Measurements from ENCODE around the gene GOLGB1. TPM values are rescaled to one million over a fixed set of nuclear protein-coding genes. Genes with fewer than 3 reads are reported as not detected.

Gene GOLGB1
- total RNA-seq, 1 experiment from 2014 or later: 31.5 TPM

- H3K36me3 ChIP-seq (ENCODE audit: control insufficient read depth, insufficient read depth, low read length): no peaks in the 10 kb centered on the region
- POLR2A ChIA-PET: no interaction called here
- no peak for TF ChIP-seq CTCF (IDR thresholded peaks at IDR 0.05; ENCODE audit: insufficient read depth in 1 of 2, low read depth in 1 of 2, low read length in 1 of 2, severe bottlenecking in 1 of 2, unreplicated experiment in 1 of 2)
- Mint-ChIP-seq H3K4me1 (ENCODE audit: low read depth, unreplicated experiment) (peaks cover 6% of the 10 kb centered on the region), H3K27ac (ENCODE audit: unreplicated experiment) (no peak overlapping the region), H3K36me3 (ENCODE audit: insufficient read depth, unreplicated experiment) (no peaks in the 10 kb centered on the region), H3K4me3 (ENCODE audit: unreplicated experiment) (no peak overlapping the region), H3K9me3 (ENCODE audit: unreplicated experiment) (no peaks in the 10 kb centered on the region), H3K27me3 (ENCODE audit: insufficient read depth, unreplicated experiment) (no peaks in the 10 kb centered on the region)
- CTCF ChIA-PET: no interaction called here
- H3K4me3 ChIP-seq (ENCODE audit: low read depth, low read length): no peak overlapping the region
- no peak for DNase-seq
- H3K4me1 ChIP-seq: no peaks in the 10 kb centered on the region
- BruUV-seq (replicated peaks): no TSS peak
- no peaks in the 10 kb centered on the region for H3K9me3 ChIP-seq
- H3K27me3 ChIP-seq (replicated peaks; ENCODE audit: control insufficient read depth, insufficient read depth, low read length): no peaks in the 10 kb centered on the region
- intact Hi-C loops (cut with micrococcal nuclease; ENCODE audit: unreplicated experiment): no loop called here
Measured at GRCh38 chr3:121654493-121655385, 94.8 kb downstream of the GOLGB1 start.

- intact Hi-C loops (cut with micrococcal nuclease; ENCODE audit: unreplicated experiment): no loop called here
- no peaks in the 10 kb centered on the region for H3K27me3 Mint-ChIP-seq (ENCODE audit: insufficient read depth, unreplicated experiment)
- ChIA-PET POLR2A (no interaction called here), CTCF (no interaction called here)
- Histone ChIP-seq H3K27me3 (replicated peaks; ENCODE audit: control insufficient read depth, insufficient read depth, low read length) (no peaks in the 10 kb centered on the region), H3K4me1 (no peaks in the 10 kb centered on the region), H3K4me3 (ENCODE audit: low read depth, low read length) (no peak overlapping the region), H3K9me3 (no peaks in the 10 kb centered on the region), H3K36me3 (ENCODE audit: control insufficient read depth, insufficient read depth, low read length) (no peaks in the 10 kb centered on the region)
- H3K9me3 Mint-ChIP-seq (ENCODE audit: unreplicated experiment): no peaks in the 10 kb centered on the region
- peaks cover 2% of the 10 kb centered on the region for H3K4me1 Mint-ChIP-seq (ENCODE audit: low read depth, unreplicated experiment)
- H3K36me3 Mint-ChIP-seq (ENCODE audit: insufficient read depth, unreplicated experiment): no peaks in the 10 kb centered on the region
- no peak overlapping the region for H3K4me3 Mint-ChIP-seq (ENCODE audit: unreplicated experiment)
- no peak for DNase-seq
- no TSS peak for BruUV-seq (replicated peaks)
- H3K27ac Mint-ChIP-seq (ENCODE audit: unreplicated experiment): no peak overlapping the region
- TF ChIP-seq CTCF (IDR thresholded peaks at IDR 0.05; ENCODE audit: insufficient read depth in 1 of 2, low read depth in 1 of 2, low read length in 1 of 2, severe bottlenecking in 1 of 2, unreplicated experiment in 1 of 2): no peak
Measured at GRCh38 chr3:121651684-121652083, 97.9 kb downstream of the GOLGB1 start.

- H3K4me3 ChIP-seq (ENCODE audit: low read depth, low read length): no peak overlapping the region
- H3K27ac Mint-ChIP-seq (ENCODE audit: unreplicated experiment): no peak overlapping the region
- H3K4me1 ChIP-seq: no peaks in the 10 kb centered on the region
- no peak overlapping the region for H3K4me3 Mint-ChIP-seq (ENCODE audit: unreplicated experiment)
- H3K9me3 ChIP-seq: no peaks in the 10 kb centered on the region
- H3K9me3 Mint-ChIP-seq (ENCODE audit: unreplicated experiment): no peaks in the 10 kb centered on the region
- intact Hi-C loops (cut with micrococcal nuclease; ENCODE audit: unreplicated experiment): no loop called here
- H3K4me1 Mint-ChIP-seq (ENCODE audit: low read depth, unreplicated experiment): no peaks in the 10 kb centered on the region
- ChIA-PET POLR2A (no interaction called here), CTCF (no interaction called here)
- no peaks in the 10 kb centered on the region for H3K36me3 Mint-ChIP-seq (ENCODE audit: insufficient read depth, unreplicated experiment)
- BruUV-seq (replicated peaks): no TSS peak
- H3K27me3 Mint-ChIP-seq (ENCODE audit: insufficient read depth, unreplicated experiment): no peaks in the 10 kb centered on the region
- DNase-seq: no peak
- no peaks in the 10 kb centered on the region for H3K27me3 ChIP-seq (replicated peaks; ENCODE audit: control insufficient read depth, insufficient read depth, low read length)
- H3K36me3 ChIP-seq (ENCODE audit: control insufficient read depth, insufficient read depth, low read length): no peaks in the 10 kb centered on the region
- no peak for TF ChIP-seq CTCF (IDR thresholded peaks at IDR 0.05; ENCODE audit: insufficient read depth in 1 of 2, low read depth in 1 of 2, low read length in 1 of 2, severe bottlenecking in 1 of 2, unreplicated experiment in 1 of 2)
Measured at GRCh38 chr3:121649645-121650044, 99.9 kb downstream of the GOLGB1 start.
